Measurements from ENCODE around the gene RHD.
"Not testable (repeated sequence)": the region's sequence is repeated elsewhere in the genome, so short reads cannot be mapped to it uniquely, and the experiment has no call there.

- TF ChIP-seq, protein P1, sequence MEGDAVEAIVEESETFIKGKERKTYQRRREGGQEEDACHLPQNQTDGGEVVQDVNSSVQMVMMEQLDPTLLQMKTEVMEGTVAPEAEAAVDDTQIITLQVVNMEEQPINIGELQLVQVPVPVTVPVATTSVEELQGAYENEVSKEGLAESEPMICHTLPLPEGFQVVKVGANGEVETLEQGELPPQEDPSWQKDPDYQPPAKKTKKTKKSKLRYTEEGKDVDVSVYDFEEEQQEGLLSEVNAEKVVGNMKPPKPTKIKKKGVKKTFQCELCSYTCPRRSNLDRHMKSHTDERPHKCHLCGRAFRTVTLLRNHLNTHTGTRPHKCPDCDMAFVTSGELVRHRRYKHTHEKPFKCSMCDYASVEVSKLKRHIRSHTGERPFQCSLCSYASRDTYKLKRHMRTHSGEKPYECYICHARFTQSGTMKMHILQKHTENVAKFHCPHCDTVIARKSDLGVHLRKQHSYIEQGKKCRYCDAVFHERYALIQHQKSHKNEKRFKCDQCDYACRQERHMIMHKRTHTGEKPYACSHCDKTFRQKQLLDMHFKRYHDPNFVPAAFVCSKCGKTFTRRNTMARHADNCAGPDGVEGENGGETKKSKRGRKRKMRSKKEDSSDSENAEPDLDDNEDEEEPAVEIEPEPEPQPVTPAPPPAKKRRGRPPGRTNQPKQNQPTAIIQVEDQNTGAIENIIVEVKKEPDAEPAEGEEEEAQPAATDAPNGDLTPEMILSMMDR (IDR thresholded peaks at IDR 0.05): not testable (repeated sequence)
- TF ChIP-seq POLR2A (IDR thresholded peaks at IDR 0.05); POLR2AphosphoS5 (IDR thresholded peaks at IDR 0.05; ENCODE audit: insufficient read depth in 1 of 2, low read depth in 1 of 2): not testable (repeated sequence)
Measured at GRCh38 chr1:25277295-25277694, 5.0 kb downstream of the RHD start.
